HS-27A (cell line): ENCODE data around the gene SOX8.

Source experiments
- DNase-seq: peaks from one replicate; pipeline ENCODE4 v3.0.0-alpha.2; 2012; ENCODE audit warnings: low read depth, missing footprints

The SOX8 gene

DNA sequence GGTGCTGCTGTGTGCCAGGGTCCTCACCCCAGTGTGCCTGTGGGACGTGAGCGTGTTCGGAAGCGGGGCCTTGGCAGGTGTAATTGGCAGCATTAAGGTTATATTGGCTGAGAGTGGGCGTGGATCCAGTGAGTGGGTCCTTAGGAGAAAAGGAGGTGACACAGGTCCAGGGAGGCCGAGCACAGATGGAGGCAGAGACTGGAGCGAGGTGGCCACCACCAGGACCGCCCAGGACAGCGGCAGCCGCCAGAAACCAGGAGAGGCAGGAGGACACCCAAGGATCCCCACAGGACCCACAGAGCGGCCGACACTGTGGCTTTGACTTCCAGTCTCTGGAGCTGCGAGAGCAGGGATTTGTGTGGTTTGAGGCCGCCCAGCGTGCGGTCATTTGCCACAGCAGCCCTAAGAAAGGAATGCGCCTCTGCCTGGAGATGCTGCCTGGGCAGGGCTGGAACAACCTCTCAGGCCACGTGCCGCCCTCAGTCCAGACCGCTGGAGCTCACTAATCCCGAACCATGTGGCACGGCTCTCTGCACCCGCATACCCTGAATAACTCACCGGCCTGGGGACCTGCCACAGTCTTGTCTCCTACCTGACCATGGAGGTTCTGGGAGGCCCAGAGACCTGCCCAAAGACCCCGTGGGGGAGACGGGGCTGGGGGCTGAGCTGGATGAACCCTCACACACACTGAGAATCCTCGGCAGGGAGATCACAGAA, 45.4 kb downstream of the SOX8 start:
- DNase-seq: no peak

- no peak for DNase-seq
Observed at GRCh38 chr16:1027501-1027815, 45.9 kb downstream of the SOX8 start.

GRCh38 chr16:1028056-1028455, 46.5 kb downstream of the SOX8 start:
- DNase-seq: no peak

DNA sequence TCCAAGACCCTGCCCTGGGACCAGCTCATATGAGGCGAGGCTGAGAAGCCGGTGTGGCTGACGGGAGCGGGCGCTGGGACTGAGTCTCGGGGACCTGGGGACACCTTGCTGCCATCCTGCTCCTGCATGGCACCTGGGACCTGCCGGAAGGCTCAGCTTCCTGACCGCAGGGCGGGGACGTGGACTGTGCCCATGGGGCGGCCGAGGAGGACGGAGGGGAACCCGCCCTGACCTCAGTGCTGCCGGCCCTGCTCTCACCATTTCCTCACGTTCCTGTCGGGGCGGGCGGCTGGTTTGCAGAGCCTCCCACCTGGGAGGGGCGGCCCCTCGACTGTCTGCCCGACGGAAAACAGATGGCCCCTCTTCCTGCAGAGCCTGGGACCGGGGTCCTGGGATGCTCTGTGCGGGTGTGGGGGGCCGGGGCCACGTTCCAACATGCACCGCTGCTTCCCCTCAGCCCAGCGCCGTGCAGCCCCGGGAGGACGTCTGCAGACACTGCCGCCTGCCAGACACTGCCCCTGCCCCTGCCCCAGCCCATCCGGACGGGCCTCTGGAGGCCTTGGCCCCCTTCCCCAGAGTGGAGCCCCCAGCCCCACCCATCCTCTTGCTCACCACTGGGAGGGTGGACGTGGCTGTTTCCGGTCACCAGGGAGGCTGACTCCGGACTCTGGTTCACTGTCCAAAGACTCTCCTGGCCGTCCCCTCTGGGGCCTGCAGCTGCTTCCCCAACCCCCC, 47.1 kb downstream of the SOX8 start:
- DNase-seq: no peak

GRCh38 chr16:1029259-1029545, 47.6 kb downstream of the SOX8 start:
- no peak for DNase-seq

DNA sequence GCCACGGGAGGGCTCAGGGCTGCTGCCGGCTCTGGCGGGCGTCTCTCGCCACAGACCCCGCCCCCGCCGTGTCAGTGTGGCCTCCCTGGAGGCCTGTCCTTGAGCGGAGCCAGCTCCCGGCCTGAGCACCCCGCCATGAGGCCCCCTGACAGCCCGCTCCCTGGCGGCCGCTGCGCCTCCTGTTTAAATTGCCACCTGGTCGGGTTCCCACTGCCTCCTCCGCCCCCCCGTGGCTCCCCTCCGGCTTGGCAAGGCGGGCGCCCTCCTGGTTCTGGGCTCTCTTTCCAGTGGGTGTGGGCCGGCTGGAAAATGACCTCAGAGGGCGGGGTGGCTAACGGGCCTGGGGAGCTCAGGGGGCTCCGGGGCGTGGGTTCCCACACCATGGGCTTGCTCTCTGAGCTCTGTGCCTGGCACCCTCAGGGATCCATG, 48.9 kb downstream of the SOX8 start:
- DNase-seq: no peak

DNA sequence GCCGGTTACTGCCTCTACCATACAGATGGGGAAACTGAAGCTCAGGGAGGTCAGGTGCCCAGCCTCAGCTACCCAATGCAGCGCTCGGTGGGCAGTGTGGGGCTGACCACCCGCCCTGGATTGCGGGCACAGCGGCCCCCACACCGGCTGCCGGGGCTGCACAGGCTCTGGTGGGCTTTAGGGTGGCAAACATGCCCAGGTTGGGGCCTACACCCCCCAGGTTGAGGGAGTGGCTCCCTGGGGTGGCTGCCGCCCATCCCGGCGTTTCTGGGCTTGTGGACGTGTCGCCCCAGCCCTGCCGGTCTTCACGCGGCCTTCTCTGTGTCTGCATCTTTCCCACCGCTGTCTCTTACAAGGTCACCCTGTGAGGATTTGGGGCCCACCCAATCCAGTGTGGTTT, 50.1 kb downstream of the SOX8 start:
- DNase-seq: no peak

- no peak for DNase-seq
Observed at GRCh38 chr16:1032607-1033006, 51.0 kb downstream of the SOX8 start.

- DNase-seq: no peak
Observed at GRCh38 chr16:1033128-1033679, 51.6 kb downstream of the SOX8 start.

DNA sequence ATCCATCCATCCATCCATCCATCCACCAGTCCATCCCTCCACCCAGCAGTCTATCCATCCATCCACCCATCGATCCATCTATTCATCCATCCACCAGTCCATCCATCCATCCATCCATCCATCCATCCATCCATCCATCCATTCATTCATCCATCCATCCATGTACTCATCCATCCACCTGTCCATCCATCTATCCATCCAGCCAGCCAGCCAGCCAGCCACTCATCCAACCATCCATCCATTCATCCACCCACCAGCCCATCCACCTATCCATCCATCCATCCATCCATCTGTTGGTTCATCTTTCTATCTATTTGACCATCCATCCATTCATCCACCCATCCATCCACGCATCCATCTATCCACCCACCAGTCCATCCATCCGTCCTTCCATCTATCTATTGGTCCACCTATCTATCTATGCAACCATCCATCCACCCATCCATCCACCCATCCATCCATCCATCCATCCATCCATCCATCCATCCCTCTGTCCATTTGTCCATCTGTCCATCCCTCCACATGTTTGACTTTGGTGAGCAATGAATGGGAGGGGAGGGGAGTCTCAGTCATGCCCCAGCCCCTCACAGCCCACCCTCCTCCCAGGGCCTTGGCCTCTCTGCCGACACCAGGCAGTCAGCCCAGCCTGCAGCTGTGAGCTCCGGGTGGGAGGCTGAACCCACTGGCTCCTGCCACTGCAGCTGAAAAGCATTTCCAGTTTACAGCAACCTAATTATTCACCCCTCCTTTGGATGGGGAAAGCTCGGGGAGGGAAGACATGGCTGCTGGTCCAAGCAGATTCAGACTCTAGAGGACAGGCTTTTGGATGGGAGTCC, 52.9 kb downstream of the SOX8 start:
- DNase-seq: no peak

DNA sequence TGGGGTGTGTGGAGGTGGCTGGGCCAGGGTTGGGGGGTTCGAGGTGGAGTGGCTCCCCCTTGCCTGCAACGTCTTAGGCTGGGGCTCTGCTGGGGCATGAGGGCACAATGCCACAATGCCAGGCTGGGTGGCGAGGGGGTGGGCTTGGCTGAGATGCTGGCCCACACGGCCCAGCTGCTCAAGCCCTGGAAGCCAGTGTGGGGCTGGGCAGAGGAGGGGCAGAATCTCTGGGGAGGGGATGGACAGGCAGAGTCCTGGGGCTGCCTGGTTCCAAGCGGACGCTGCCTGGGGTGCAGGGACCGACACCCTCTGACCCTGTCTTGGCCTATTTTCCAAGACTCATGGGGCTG, 53.5 kb downstream of the SOX8 start:
- no peak for DNase-seq

GRCh38 chr16:1036166-1036565, 54.6 kb downstream of the SOX8 start:
- DNase-seq: no peak
